ENCODE results near the gene LCNL1.

DNA sequence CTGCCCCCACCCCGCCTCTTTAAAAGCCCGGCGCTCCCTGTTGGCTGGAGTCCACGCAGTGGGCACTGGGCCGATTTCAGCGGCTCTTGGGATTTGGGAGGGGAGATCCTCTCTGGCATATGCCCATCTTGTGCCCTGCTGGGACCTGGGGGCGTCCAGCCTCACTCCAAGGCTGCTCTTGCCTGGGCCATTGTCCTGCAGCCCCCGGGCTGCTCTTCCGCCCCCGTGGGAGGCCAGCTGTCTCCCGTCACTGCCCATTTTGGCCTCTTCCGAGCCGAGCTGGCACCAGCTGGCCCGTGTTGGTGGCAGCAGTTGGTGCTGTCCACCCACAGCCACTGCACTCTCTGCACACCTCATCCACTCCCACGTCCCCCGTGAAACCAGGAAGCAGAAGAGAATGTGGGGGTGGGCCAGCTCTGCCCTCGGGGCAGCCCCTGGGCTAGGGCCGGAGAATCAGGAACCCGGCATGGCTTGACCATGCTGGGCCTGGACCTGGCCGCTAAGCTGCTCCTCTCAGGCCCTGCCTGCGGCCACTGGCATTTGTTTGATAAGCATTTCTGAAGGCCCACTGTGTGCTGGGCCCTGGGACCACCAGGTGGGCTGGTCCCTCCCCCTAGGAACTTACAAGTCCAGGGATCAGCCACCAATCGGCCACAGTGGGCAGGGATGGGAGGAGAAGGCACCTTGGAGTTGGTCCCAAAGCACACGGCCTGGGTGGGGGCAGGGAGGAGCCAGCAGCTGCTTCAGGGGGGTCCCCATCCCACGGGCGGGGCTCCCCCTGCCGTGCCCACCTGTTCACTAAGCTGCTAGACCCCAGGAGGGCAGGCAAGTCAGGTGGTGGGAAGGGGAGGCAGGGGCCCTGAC lies 35.5 kb upstream of the LCNL1 start:
- TF ChIP-seq POLR2A (IDR thresholded peaks at IDR 0.05): no peak
- TF ChIP-seq, protein P1, sequence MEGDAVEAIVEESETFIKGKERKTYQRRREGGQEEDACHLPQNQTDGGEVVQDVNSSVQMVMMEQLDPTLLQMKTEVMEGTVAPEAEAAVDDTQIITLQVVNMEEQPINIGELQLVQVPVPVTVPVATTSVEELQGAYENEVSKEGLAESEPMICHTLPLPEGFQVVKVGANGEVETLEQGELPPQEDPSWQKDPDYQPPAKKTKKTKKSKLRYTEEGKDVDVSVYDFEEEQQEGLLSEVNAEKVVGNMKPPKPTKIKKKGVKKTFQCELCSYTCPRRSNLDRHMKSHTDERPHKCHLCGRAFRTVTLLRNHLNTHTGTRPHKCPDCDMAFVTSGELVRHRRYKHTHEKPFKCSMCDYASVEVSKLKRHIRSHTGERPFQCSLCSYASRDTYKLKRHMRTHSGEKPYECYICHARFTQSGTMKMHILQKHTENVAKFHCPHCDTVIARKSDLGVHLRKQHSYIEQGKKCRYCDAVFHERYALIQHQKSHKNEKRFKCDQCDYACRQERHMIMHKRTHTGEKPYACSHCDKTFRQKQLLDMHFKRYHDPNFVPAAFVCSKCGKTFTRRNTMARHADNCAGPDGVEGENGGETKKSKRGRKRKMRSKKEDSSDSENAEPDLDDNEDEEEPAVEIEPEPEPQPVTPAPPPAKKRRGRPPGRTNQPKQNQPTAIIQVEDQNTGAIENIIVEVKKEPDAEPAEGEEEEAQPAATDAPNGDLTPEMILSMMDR (IDR thresholded peaks at IDR 0.05): no peak

Measured in Peyer's patch (tissue), 4 donors.